HG02870 (cell line): ENCODE data around the gene CROT.

Experiments used
- ATAC-seq: cut with Tn5 transposase; IDR thresholded peaks from one replicate; pipeline ENCODE4 v1.9.1; 2021; ENCODE audit warnings: mild to moderate bottlenecking, moderate library complexity; ENCODE audit not compliant: unreplicated experiment

The CROT gene

DNA sequence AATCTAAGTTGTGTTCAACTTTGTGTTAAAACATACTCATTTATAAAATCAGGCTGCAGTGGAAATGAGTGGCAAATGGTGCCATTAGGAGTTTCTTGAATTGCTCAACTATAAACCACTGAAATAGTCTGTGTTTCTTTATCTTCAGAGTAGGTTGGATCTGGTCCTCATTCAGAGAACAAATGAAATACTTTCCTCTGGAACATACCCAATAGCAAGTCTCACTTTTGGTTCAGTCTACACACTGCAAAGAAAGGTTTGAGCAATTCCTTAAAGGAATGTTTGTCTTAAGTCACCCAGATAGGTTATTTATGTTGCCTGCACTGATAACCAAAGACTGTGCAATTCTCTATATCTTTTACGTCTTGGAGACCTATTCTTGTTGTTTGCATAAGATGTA, 67.6 kb downstream of the CROT start:
- ATAC-seq: no peak

DNA sequence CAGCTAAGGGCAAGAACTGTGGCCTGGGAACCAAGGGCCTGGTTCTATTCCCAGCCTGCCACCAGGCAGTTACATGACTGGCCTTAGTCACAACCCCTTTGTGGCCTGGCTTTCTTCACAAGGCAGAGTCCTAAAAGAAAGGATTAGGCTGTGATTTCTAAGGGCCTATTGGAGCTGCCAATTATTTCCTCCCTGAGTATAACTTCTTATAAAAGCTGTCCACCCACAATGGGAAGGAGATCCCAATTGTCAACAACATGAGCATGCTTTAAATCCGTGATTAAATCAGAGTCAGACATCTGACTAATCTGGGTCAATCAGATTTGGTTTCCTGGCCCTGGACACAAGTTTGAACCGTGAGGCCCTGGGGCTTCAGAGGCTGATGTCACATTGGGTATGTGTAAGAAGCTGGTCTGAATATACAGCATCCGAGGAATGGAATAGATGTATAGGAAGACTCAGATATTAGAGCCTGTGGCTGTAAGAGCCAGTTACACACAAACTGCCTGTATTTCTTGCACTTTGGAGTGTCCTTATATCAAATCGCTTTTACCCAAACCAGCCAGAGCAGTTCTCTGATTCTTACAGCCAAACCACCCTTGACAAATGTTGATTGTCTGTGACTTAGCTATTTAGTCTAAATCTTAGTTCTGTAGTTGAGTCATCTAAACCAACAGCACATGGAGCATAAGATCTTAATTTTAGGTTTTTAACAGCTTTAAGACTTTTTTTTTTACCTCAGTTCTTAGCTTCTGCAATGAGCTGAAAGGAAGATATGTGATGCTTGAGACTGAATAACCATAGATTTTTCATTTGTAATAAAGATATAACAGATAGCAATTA, 68.7 kb downstream of the CROT start:
- no peak for ATAC-seq

DNA sequence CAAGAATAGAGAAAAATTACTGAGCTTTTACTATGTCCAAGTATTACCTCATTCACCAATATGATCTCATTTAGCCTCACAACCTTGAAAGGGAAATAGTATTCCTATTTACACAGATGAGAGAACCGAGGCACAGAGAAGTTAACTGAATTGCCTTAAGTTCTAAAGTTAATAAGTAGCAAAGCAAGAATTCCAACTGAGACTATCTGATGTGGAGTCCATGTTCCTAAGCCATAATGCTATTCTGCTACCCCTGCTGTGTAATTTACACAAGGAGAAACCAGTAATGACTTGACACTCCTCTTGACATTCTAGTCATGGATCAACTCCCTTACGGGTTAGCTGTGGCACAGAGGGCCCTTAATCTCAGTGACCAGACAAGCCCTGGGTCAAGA, 69.3 kb downstream of the CROT start:
- no peak for ATAC-seq

DNA sequence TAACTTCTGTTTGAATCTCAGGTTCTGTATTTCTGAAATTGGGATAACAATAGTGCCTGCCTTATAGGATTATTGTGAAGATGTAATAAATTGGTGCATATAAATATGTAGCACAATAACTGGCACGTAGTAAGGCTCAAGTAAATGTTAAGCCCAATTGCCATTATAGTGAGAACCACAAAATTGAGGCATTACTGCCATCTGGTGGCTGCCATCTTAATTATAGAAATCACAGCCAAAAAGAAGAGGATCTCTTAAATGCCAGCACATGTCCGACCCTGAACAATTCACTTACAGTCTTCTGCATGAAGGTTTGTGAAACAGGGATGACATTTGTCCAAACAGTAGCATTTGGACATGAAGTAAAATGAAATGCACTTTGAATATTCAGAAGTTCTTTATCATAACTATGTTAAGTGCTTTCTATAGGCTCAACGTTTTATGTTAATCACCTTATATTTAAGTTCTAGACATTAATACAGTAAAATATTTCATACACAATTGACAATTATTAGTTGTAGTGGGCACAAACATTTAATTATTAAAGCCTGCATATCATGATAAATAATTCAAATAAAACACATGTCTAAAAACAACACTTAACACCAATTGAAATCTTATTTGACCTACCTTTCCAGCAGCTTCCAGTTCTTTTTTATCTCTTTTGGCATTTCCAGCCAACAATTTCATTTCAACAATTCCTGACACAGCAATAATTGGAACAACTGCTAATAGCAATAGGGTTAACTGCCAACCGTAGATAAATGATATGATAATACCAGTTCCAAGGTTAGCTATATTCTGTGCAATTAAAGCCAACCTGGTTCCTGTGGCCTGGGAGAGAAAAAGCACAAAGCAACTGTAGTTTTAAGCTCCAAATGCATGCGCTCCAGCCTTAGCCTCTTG, 71.5 kb downstream of the CROT start:
- peak; percentile 83 for ATAC-seq

DNA sequence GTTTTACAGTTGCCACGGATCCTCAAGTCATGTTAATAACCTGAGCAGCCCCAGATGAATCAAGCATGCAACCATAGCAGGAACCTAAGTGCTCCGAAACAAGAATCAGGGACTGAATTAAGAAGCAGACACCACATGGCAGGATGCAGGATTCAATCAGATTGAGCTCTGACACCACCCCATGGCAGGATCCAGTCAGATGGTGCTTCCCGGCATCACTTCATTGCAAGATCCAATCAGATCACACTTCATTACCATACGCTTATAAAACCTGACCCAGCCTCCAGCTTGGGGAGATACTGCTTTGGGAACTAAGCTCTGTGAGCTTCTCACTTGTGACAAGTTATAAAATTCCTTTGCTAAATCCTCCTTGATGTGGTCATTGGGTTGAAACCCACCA, 74.7 kb downstream of the CROT start:
- no peak for ATAC-seq

DNA sequence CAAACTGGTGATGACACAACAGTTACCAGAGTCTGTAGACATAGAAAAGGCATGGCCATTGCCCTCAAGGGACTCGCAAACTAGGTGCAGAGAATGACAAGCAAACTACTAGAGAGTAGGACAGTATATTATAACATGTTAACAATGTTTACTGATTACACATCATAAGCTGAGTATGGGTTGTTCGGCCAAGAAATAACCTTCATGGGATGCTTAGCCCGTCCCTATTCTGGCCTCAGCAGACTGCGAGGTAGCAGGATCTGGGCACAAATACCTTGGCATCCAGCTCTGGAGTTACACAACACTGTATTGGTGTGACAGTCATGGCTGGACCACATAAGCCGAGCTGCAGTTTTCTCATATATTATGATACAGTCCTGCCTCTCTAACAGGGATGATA, 78.6 kb downstream of the CROT start:
- no peak for ATAC-seq

DNA sequence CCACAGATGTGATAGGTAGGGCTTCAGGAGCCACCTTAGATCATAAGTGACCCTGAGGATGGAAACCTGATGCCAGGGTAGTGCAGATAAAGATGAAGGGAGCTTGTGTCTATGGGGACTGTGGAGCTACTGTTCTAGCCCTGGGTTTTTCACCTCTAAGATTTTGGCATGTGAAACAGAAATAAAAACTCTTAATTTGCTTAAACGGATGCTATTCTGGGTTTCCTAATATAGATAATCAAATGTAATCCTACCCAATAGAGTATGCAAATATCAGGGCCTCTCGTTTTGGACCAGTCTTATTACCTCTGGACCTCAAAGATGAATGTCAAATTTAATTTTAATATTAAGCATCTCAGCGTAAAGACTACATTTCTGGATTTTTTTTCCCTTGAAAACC, 80.7 kb downstream of the CROT start:
- ATAC-seq: peak; percentile 55

DNA sequence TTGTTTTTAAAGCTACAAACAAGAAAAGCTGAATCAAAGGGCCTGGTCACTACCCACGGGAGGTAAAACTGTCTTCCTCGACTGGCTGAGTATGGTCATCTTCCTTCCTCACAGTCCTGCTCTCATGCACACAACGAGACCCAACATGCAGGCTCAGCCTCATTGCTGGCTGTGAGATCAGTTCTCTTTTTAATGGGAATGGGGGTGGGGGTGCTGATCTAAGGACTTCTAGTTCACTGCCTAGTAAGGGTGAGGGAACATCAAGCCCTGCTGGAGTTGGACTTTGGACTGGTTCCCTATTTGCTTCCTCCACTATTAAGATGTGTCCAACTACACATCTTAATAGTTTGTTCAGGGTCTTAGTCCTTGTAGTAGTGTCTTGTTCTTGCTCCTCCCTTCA, 81.8 kb downstream of the CROT start:
- no peak for ATAC-seq

DNA sequence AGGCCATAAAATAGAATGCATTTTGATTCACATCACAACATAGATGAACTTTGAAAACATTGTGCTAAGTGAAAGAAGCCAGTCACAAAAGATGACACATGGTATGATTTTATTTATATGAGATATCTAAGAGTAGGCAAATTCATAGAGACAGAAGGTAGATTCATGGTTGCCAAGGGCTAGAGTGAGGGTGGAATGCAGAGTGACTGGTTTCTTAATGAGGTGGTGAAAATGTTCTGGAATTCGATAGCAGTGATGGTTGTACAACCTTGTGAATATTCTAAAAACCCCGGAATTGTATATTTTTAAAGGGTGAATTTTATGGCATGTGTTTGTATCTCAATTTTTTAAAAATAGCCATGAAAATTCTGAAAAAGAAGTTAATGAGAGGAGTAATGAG, 87.1 kb downstream of the CROT start:
- ATAC-seq: no peak

DNA sequence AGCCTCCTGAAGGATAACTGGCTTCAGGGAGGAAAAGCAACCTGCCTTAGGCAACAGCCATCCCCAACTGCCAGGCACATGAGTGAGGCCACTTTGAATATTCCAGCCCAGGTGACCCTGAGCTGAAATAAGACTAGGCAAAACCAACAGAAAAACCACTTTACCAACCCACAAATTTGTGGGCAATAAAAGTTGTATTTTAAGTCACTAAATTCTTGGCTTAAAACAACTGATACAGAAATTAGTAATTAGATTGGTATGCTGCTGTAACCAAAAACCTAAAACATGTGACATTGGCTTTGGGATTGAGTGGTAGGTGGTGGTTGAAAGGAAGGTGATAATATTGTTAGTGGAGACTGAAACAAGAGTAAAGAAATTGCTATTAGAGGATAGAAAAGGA, 90.1 kb downstream of the CROT start:
- peak; percentile 57 for ATAC-seq

DNA sequence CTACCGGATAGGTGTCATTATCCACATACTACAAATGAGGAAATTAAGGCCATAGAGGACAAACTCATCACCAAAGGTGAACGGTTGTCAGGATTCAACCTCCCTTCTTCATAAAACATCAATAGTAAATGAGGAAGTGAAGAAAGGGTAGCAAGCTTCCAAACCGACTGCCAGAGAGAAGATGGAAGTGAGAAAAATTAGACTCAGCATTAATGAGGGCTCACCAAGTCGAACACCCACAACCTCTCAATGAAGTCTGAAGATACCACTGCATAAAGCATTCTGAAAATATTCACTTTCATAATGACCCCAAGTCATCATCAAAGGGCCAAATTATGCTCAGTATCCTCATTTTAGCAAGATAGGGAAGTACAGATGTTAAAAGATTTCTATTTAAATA, 100.4 kb downstream of the CROT start:
- peak; percentile 94 for ATAC-seq

DNA sequence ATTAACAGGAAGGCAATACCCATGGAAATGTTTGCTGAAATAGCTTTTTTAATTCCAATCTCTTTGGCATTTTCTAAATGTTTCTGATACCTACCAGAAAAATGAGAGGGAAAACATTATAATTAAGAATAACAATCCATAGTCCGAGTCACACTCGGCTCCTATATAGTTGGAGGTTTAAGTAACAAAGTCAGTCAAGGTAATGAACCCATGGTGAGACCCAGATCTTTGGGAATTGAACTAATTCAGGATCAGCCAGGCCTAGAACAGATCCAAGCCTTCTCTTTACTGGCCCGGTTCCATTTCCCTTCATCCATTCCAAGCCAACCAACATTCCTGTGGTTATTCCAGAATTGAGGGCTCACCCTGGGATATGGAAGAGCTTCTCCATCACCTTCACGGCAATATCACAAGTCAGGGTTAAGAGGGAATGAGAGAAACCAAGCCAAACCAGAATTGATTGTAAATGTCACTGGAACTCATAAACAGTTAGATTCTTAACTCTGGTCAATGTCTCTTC, 101.7 kb downstream of the CROT start:
- no peak for ATAC-seq

DNA sequence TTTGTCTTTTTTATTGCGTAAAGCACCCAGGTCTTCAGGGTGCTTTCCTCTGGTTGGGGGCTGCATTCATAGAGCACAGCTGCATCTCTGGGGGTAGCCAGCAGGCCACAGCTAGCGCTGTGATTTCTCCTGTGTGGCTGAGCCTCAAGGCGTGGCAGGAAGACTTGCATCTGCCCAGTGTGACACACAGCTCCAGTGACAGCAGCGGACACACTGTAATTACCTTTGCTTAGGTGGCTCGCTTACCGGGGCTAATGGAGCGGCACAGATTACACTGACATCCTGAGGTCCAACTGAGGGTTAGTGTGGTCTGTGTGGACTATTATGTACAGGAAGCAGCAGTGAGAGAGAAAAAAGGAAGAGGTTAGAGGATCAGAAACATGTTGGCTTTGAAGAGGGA, 102.9 kb downstream of the CROT start:
- ATAC-seq: no peak
